ENCODE data around the gene TUBB1. TPM values are rescaled to one million over a fixed set of nuclear protein-coding genes. Genes with fewer than 3 reads are reported as not detected.

TUBB1 gene
- under 1 TPM in 2 of 4 donors, not detected in 2; under 0.01 to 0.83 TPM for total RNA-seq

GRCh38 chr20:59019217-59019616 lies at the start of gene TUBB1:
Gene TUBB1 (plus strand): TSS chr20:59019429. CDS start chr20:59019523, 94 bp downstream.
- peaks cover 9 to 24% (median 19%) of the 10 kb centered on the region in 4 donors for H3K36me3 ChIP-seq
- H3K27me3 ChIP-seq: no peaks in the 10 kb centered on the region
- no peaks in the 10 kb centered on the region for H3K9me3 ChIP-seq
- intact Hi-C loops (cut with DNase I): no loop called here
- 98% methylated on average over 5 of the region's 5 CpGs for WGBS
- DNase-seq (ENCODE audit: extremely low spot score): no peak
- H3K4me1 ChIP-seq: peaks cover 4 to 12% (median 11%) of the 10 kb centered on the region in 4 donors
- H3K27ac ChIP-seq (replicated peaks in 1 of 4): no peak within 1 kb of the TSS
- no peak within 1 kb of the TSS for H3K4me3 ChIP-seq
- no peak for TF ChIP-seq EP300 (IDR thresholded peaks at IDR 0.05)

- Histone ChIP-seq H3K36me3 (no peaks in the 10 kb centered on the region), H3K27me3 (no peaks in the 10 kb centered on the region), H3K4me1 (no peaks in the 10 kb centered on the region), H3K4me3 (no peak overlapping the region), H3K9me3 (peaks cover 0 to 9% (median 3%) of the 10 kb centered on the region in 4 donors), H3K27ac (replicated peaks in 1 of 4) (no peak overlapping the region)
- TF ChIP-seq EP300 (IDR thresholded peaks at IDR 0.05): no peak
- intact Hi-C loops (cut with DNase I): no loop called here
- WGBS: 94% methylated on average over 2 of the region's 2 CpGs
- no peak for DNase-seq (ENCODE audit: extremely low spot score)
These were observed 49.8 kb upstream of the TUBB1 start for GRCh38 chr20:58969439-58969838.

DNA sequence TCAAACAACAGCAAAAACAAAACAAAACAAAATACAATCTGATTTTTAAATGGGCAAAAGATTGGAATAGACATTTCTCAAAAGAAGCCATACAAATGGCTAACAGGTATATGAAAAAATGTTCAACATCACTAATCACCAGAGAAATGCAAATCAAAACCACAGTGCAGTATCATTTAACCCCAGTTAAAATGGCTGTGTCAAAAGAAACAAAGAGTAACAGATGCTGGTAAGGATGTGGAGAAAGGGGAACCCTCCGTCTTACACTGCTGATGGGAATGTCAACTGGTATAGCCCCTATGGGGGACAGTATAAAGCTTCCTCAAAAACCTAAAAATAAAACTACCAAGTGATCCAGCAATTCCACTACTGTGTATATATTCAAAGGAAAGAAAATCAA lies 49.1 kb upstream of the TUBB1 start:
- 62% methylated on average over 1 of the region's 1 CpG for WGBS
- intact Hi-C loops (cut with DNase I): no loop called here
- TF ChIP-seq CTCF (IDR thresholded peaks at IDR 0.05) (no peak), POLR2A (IDR thresholded peaks at IDR 0.05; ENCODE audit: low read depth) (no peak), POLR2AphosphoS5 (IDR thresholded peaks at IDR 0.05) (no peak), EP300 (IDR thresholded peaks at IDR 0.05) (no peak)
- Histone ChIP-seq H3K27me3 (no peaks in the 10 kb centered on the region), H3K4me3 (no peak overlapping the region), H3K9me3 (peaks cover 0 to 11% (median 6%) of the 10 kb centered on the region in 4 donors), H3K27ac (replicated peaks in 1 of 4) (no peak overlapping the region), H3K36me3 (no peaks in the 10 kb centered on the region), H3K4me1 (no peaks in the 10 kb centered on the region)
- DNase-seq (ENCODE audit: extremely low spot score): no peak

- TF ChIP-seq CTCF (IDR thresholded peaks at IDR 0.05) (no peak), EP300 (IDR thresholded peaks at IDR 0.05) (no peak), POLR2A (IDR thresholded peaks at IDR 0.05; ENCODE audit: low read depth) (no peak), POLR2AphosphoS5 (IDR thresholded peaks at IDR 0.05) (no peak)
These were observed 47.8 kb upstream of the TUBB1 start for GRCh38 chr20:58971429-58971828.

DNA sequence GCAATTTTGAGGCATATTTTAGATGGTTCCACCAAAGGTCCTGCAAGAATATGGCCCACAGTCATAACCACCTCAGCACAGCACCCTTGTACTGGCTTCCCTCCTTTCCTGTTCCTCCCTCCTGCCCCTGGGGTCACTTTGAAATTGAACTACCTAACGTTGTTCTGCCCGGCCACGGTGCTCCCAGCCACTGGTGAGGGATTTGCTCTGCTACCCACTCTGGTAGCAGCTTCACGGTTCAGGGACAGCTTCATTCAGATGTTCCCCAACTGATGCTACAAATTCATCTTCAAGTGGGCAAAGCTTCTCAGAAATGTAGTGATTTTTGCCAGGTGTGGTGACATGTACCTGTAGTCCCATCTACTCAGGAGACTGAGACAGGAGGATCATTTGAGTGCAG lies 46.0 kb upstream of the TUBB1 start:
- no peaks in the 10 kb centered on the region for H3K36me3 ChIP-seq
- DNase-seq (ENCODE audit: extremely low spot score): no peak
- H3K4me3 ChIP-seq: no peak overlapping the region
- H3K4me1 ChIP-seq: no peaks in the 10 kb centered on the region
- peaks cover 0 to 26% (median 15%) of the 10 kb centered on the region in 4 donors for H3K9me3 ChIP-seq
- 73% methylated on average over 2 of the region's 4 CpGs for WGBS
- intact Hi-C loops (cut with DNase I): no loop called here
- no peaks in the 10 kb centered on the region for H3K27me3 ChIP-seq
- TF ChIP-seq CTCF (IDR thresholded peaks at IDR 0.05) (no peak), EP300 (IDR thresholded peaks at IDR 0.05) (no peak), POLR2AphosphoS5 (IDR thresholded peaks at IDR 0.05) (no peak), POLR2A (IDR thresholded peaks at IDR 0.05; ENCODE audit: low read depth) (no peak)
- no peak overlapping the region for H3K27ac ChIP-seq (replicated peaks in 1 of 4)

More at GRCh38 chr20:58971429-58971828, 47.8 kb upstream of the TUBB1 start:
- Histone ChIP-seq H3K4me3 (no peak overlapping the region), H3K4me1 (no peaks in the 10 kb centered on the region), H3K9me3 (peaks cover 0 to 23% (median 15%) of the 10 kb centered on the region in 4 donors), H3K36me3 (no peaks in the 10 kb centered on the region), H3K27ac (replicated peaks in 1 of 4) (no peak overlapping the region), H3K27me3 (no peaks in the 10 kb centered on the region)
- WGBS: 86% methylated on average over 6 of the region's 6 CpGs
- DNase-seq (ENCODE audit: extremely low spot score): no peak
- intact Hi-C loops (cut with DNase I): no loop called here

DNA sequence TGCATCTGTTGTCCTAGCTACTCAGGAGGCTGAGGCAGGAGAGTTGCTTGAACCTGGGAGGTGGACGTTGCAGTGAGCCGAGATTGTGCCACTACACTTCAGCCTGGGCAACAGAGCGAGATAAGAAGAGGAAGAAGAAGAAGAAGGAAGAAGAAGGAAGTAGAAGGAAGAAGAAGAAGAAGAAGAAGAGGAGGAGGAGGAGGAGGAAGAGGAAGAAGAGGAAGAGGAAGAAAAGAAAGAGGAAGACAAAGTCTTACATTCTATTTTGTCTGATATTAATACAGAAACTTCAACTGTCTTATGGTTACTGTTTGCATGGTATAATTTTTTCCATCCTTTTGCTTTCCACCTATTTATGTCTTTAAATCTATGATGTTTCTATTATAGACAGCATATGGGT lies 45.4 kb upstream of the TUBB1 start:
- Histone ChIP-seq H3K9me3 (peaks cover 0 to 26% (median 15%) of the 10 kb centered on the region in 4 donors), H3K27me3 (no peaks in the 10 kb centered on the region), H3K4me1 (no peaks in the 10 kb centered on the region), H3K36me3 (no peaks in the 10 kb centered on the region), H3K4me3 (no peak overlapping the region), H3K27ac (replicated peaks in 1 of 4) (no peak overlapping the region)
- TF ChIP-seq POLR2A (IDR thresholded peaks at IDR 0.05; ENCODE audit: low read depth): no peak
- no peak for TF ChIP-seq POLR2AphosphoS5 (IDR thresholded peaks at IDR 0.05)
- TF ChIP-seq CTCF (IDR thresholded peaks at IDR 0.05): no peak
- no peak for TF ChIP-seq EP300 (IDR thresholded peaks at IDR 0.05)
- intact Hi-C loops (cut with DNase I): no loop called here
- WGBS: 90% methylated on average over 3 of the region's 3 CpGs
- no peak for DNase-seq (ENCODE audit: extremely low spot score)
